ENCODE measurements around the gene SLC2A11. TPM values are rescaled to one million over a fixed set of nuclear protein-coding genes. Genes with fewer than 3 reads are reported as not detected.
"Not testable (repeated sequence)": the region's sequence is repeated elsewhere in the genome, so short reads cannot be mapped to it uniquely, and the experiment has no call there.

The SLC2A11 gene
- polyA plus RNA-seq, 3 donors, result 1.3 to 3.3 (median 2.5) TPM

DNA sequence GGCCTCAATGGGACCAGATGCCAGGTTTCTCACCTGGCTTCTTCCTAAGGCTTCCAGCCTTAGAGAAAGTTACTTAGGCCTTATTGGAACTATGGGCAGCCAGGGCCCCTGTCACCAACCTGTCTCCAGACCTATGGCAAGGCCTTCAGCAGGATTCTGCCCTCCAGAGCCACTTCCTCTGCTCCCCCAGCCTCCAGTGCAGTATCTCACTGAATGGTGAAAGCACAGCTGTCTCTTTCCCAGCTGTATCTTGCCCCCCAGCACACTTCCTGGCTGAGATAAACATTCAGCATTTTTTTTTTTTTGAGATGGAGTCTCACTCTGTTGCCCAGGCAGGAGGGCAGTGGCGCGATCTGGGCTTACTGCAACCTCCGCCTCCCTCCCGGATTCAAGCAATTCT is 1.5 kb downstream of the SLC2A11 start:
- H3K4me1 ChIP-seq (ENCODE audit: control insufficient read depth in 1 of 2, insufficient read depth in 2 of 2, low read length in 2 of 2), result peaks cover 16 to 18% of the 10 kb centered on the region in 2 donors
- no peak overlapping the region for H2AFZ ChIP-seq (ENCODE audit: insufficient read depth, low read depth, low read length, poor library complexity, severe bottlenecking)
- no peak for TF ChIP-seq CTCF (IDR thresholded peaks at IDR 0.05)
- H3K36me3 ChIP-seq (replicated peaks in 1 of 2; ENCODE audit: control insufficient read depth in 1 of 2, insufficient read depth in 2 of 2, low read length in 2 of 2), result no peaks in the 10 kb centered on the region
- peaks cover 0 to 5% (median 2%) of the 10 kb centered on the region in 3 donors for H3K27me3 Mint-ChIP-seq (ENCODE audit: low read depth in 3 of 3)
- no CpG with 5 or more reads among the region's 4 CpGs for WGBS (ENCODE audit: insufficient coverage)
- no peak overlapping the region for H3K4me2 ChIP-seq (replicated peaks; ENCODE audit: extremely low read depth, low read length, poor library complexity, severe bottlenecking)
- no peaks in the 10 kb centered on the region for H3K27me3 ChIP-seq (ENCODE audit: control insufficient read depth in 2 of 2, insufficient read depth in 2 of 2, low read length in 2 of 2)
- intact Hi-C loops (cut with micrococcal nuclease), result no loop called here
- no peaks in the 10 kb centered on the region for H3K9me3 ChIP-seq (replicated peaks in 1 of 2; ENCODE audit: control insufficient read depth in 1 of 2, insufficient read depth in 1 of 2, low read length in 2 of 2)
- no peaks in the 10 kb centered on the region for H3K36me3 Mint-ChIP-seq
- H3K4me3 ChIP-seq (replicated peaks in 1 of 3; ENCODE audit: low read depth in 2 of 3, low read length in 3 of 3), result no peak overlapping the region
- no peak overlapping the region for H3K27ac ChIP-seq (ENCODE audit: low read depth in 1 of 2, low read length in 2 of 2)
- peaks cover 16% of the 10 kb centered on the region for H3K4me1 Mint-ChIP-seq
- H3K27ac Mint-ChIP-seq, result no peak overlapping the region
- H4K20me1 ChIP-seq (ENCODE audit: insufficient read depth, low read length), result no peaks in the 10 kb centered on the region
- no peaks in the 10 kb centered on the region for H3K79me2 ChIP-seq (ENCODE audit: insufficient read depth, low read length)
- H3K9me3 Mint-ChIP-seq, result no peaks in the 10 kb centered on the region
- H3K9ac ChIP-seq (ENCODE audit: insufficient read depth, low read length, poor library complexity, severe bottlenecking), result no peak overlapping the region
- H3K4me3 Mint-ChIP-seq, result no peak overlapping the region
- no peak for DNase-seq

- H3K4me3 Mint-ChIP-seq; H3K9me3 ChIP-seq (replicated peaks in 1 of 2; ENCODE audit: control insufficient read depth in 1 of 2, insufficient read depth in 1 of 2, low read length in 2 of 2); H3K36me3 ChIP-seq (replicated peaks in 1 of 2; ENCODE audit: control insufficient read depth in 1 of 2, insufficient read depth in 2 of 2, low read length in 2 of 2); H3K4me3 ChIP-seq (replicated peaks in 1 of 3; ENCODE audit: low read depth in 2 of 3, low read length in 3 of 3); H4K20me1 ChIP-seq (ENCODE audit: insufficient read depth, low read length); intact Hi-C loops (cut with micrococcal nuclease); H3K36me3 Mint-ChIP-seq; H3K4me2 ChIP-seq (replicated peaks; ENCODE audit: extremely low read depth, low read length, poor library complexity, severe bottlenecking); H3K27ac Mint-ChIP-seq; H3K27me3 ChIP-seq (ENCODE audit: control insufficient read depth in 2 of 2, insufficient read depth in 2 of 2, low read length in 2 of 2); H3K9ac ChIP-seq (ENCODE audit: insufficient read depth, low read length, poor library complexity, severe bottlenecking); H3K9me3 Mint-ChIP-seq; DNase-seq; H3K79me2 ChIP-seq (ENCODE audit: insufficient read depth, low read length); H3K27ac ChIP-seq (ENCODE audit: low read depth in 1 of 2, low read length in 2 of 2); H2AFZ ChIP-seq (ENCODE audit: insufficient read depth, low read depth, low read length, poor library complexity, severe bottlenecking); H3K27me3 Mint-ChIP-seq (ENCODE audit: low read depth in 3 of 3): not testable (repeated sequence)
- H3K4me1 ChIP-seq (ENCODE audit: control insufficient read depth in 1 of 2, insufficient read depth in 2 of 2, low read length in 2 of 2), result peaks cover 16 to 18% of the 10 kb centered on the region in 2 donors
- no CpG with 5 or more reads among the region's 8 CpGs for WGBS (ENCODE audit: insufficient coverage)
- peaks cover 16% of the 10 kb centered on the region for H3K4me1 Mint-ChIP-seq
These were observed 2.5 kb downstream of the SLC2A11 start for GRCh38 chr22:23860187-23860586.

Data from CD14-positive monocyte (primary cell).